22Rv1 (cell line): ENCODE measurements around the gene NELL2.

Experiments used
- ZFX ChIP-seq: fragments of 450-650 bp; IDR thresholded peaks from 2 replicates; pipeline ENCODE4 v1.6.1; 2017; ENCODE audit warnings: antibody characterized with exemption, borderline replicate concordance
- TF ChIP-seq, protein P1 (sequence below): fragments of 450-650 bp; IDR thresholded peaks from 2 replicates; pipeline ENCODE4 v1.5.1; 2017; ENCODE audit warnings: mild to moderate bottlenecking

DNA sequence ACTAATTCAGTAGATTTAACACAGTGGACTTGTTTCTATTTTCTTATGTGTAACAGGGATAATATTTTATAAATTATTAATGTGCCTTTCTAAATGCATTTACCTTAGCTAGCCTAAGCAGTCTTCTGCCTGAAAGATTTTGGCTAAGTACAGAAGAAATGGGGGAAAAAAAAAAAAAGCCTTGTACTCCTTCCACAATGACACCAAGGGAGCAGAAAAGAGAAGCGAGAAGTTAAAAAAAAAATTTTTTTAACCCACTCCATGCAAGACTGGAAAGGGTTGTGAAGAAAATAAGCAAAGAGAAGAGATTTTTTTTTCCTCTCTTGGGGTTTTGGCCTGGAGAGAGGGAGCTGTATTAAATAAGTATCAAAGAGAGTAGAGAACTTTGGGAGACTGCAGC, 28.7 kb downstream of the NELL2 start:
- TF ChIP-seq, protein P1, sequence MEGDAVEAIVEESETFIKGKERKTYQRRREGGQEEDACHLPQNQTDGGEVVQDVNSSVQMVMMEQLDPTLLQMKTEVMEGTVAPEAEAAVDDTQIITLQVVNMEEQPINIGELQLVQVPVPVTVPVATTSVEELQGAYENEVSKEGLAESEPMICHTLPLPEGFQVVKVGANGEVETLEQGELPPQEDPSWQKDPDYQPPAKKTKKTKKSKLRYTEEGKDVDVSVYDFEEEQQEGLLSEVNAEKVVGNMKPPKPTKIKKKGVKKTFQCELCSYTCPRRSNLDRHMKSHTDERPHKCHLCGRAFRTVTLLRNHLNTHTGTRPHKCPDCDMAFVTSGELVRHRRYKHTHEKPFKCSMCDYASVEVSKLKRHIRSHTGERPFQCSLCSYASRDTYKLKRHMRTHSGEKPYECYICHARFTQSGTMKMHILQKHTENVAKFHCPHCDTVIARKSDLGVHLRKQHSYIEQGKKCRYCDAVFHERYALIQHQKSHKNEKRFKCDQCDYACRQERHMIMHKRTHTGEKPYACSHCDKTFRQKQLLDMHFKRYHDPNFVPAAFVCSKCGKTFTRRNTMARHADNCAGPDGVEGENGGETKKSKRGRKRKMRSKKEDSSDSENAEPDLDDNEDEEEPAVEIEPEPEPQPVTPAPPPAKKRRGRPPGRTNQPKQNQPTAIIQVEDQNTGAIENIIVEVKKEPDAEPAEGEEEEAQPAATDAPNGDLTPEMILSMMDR, result no peak
- no peak for TF ChIP-seq ZFX
